IMR-90 (cell line): Measurements from ENCODE around the gene OSBPL3.

ENCODE experiments used
- BHLHE40 ChIP-seq: fragments of 150-350 bp; IDR thresholded peaks from 2 replicates; pipeline ENCODE4 v1.6.1; 2016; ENCODE audit warnings: mild to moderate bottlenecking, low read depth, low read length
- CTCF ChIP-seq: conservative IDR thresholded peaks from 2 replicates; pipeline ENCODE4 v1.5.1; 2012; ENCODE audit warnings: mild to moderate bottlenecking, low read depth, low read length, improper control_type of control experiment
- ELK1 ChIP-seq: fragments of 150-350 bp; IDR thresholded peaks from 2 replicates; pipeline ENCODE4 v1.6.1; 2016; ENCODE audit warnings: low read depth, mild to moderate bottlenecking, low read length, moderate library complexity, borderline replicate concordance
- FOS ChIP-seq: fragments of 150-350 bp; IDR thresholded peaks from 2 replicates; pipeline ENCODE4 v1.6.1; 2016; ENCODE audit warnings: low read depth, low read length
- MAZ ChIP-seq: IDR thresholded peaks from 2 replicates; pipeline ENCODE4 v1.6.1; 2012; ENCODE audit warnings: low read depth, mild to moderate bottlenecking, low read length, improper control_type of control experiment, moderate library complexity, borderline replicate concordance
- POLR2A ChIP-seq: IDR thresholded peaks from 2 replicates; pipeline ENCODE4 v1.6.1; 2012; ENCODE audit warnings: mild to moderate bottlenecking, low read depth, low read length
- RCOR1 ChIP-seq: IDR thresholded peaks from 2 replicates; pipeline ENCODE4 v1.6.1; 2012; ENCODE audit warnings: mild to moderate bottlenecking, low read length, improper control_type of control experiment; ENCODE audit not compliant: insufficient replicate concordance

GRCh38 chr7:24861336-24861735 is 118.6 kb downstream of the OSBPL3 start:
- TF ChIP-seq CTCF (no peak), POLR2A (no peak), MAZ (no peak), ELK1 (no peak), RCOR1 (no peak), BHLHE40 (no peak), FOS (no peak)
